GM18909 (cell line): ENCODE results near the gene HPSE2.
"Not testable (repeated sequence)": the region's sequence is repeated elsewhere in the genome, so short reads cannot be mapped to it uniquely, and the experiment has no call there.

Source experiments
- ATAC-seq: cut with Tn5 transposase; IDR thresholded peaks from one replicate; pipeline ENCODE4 v1.9.1; 2021; ENCODE audit warnings: mild to moderate bottlenecking; ENCODE audit not compliant: unreplicated experiment, poor library complexity

The HPSE2 gene

DNA sequence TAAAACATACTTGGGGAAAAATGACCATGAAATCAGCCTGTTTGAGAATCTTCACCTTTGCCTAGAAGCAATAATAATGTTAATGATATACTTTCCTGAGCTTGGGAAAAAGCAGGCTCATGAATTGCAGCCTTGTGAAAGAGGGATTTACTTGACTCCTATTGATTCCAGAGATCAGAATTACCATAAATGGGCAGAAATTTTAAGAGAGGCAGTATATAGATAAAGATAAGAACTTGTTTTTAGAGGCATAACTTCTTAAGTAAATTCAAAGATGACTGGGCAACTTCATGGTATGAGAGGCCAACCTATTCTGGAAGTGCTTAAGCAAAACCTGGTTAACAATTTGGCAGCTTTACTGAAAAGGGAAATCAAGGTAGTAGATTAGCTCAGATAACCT is 225.4 kb downstream of the HPSE2 start:
- no peak for ATAC-seq

GRCh38 chr10:99008054-99008453 is 227.6 kb downstream of the HPSE2 start:
- ATAC-seq = no peak

GRCh38 chr10:99007457-99007856 is 228.2 kb downstream of the HPSE2 start:
- ATAC-seq = no peak

DNA sequence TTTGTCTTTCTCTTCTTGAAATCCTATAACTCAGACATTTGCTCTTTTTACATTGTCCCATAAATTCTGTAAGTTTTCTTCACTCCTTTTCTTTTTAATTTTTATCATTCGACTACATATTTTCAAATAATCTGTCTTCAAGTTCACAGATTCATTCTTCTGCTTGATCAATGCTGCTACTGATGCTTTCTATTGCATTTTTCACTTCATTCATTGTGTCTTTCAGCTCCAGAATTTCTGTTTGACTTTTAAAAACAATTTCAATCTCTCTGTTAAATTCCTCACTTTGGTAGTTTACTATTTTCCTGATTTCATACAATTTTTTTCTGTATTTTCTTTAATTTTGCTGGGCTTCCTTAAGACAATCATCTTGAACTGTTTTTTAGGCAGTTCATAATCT is 230.4 kb downstream of the HPSE2 start:
- no peak for ATAC-seq

DNA sequence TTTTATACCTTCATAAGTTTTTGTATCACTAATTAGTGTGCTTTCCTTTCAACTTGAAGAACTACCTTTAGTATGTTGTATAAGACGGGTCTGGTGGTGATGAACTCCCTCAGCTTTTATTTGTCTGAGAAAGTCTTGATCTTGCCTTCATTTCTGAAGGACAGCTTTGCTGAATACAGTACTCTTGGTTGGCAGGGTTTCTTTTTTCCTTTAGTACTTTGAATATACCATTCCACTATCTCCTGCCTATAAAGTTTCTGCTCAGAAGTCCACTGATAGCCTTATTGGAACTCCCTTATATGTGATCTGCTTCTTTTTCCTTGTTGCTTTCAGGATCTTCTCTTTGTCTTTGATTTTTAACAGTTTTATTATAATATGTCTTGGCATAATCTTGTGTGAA is 230.9 kb downstream of the HPSE2 start:
- ATAC-seq = no peak

DNA sequence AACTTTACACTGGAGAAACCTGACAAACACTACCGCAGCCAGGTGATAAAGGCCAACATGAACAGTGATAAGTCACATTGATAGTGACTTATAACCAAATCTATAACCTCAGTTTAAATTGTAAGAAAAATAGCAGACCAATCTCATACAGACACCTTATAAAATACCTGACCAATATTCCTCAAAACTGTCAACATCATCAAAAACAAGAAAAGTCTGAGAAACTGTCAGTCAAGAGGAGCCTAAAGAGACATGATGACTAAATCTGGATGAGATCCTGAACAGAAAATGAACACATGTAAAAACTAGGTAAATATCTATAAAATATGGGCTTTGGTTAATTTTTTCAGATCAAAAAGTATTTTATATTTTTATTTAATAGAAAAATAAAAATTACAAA is 233.3 kb downstream of the HPSE2 start:
- ATAC-seq = no peak

- ATAC-seq = no peak
These were observed 238.1 kb downstream of the HPSE2 start for GRCh38 chr10:98997596-98997995.

GRCh38 chr10:98994030-98994429 is 241.6 kb downstream of the HPSE2 start:
- no peak for ATAC-seq

DNA sequence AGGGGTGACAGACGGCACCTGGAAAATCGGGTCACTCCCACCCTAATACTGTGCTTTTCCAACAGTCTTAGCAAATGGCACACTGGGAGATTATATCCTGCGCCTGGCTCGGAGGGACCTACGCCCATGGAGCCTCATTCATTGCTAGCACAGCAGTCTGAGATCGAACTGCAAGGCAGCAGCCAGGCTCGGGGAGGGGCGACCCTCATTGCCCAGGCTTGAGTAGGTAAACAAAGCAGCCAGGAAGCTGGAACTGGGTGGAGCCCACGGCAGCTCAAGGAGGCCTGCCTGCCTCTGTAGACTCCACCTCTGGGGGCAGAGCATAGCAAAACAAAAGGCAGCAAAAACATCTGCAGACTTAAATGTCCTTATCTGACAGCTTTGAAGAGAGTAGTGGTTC is 251.9 kb downstream of the HPSE2 start:
- not testable (repeated sequence) for ATAC-seq

GRCh38 chr10:98980353-98980752 is 255.3 kb downstream of the HPSE2 start:
- ATAC-seq = no peak

DNA sequence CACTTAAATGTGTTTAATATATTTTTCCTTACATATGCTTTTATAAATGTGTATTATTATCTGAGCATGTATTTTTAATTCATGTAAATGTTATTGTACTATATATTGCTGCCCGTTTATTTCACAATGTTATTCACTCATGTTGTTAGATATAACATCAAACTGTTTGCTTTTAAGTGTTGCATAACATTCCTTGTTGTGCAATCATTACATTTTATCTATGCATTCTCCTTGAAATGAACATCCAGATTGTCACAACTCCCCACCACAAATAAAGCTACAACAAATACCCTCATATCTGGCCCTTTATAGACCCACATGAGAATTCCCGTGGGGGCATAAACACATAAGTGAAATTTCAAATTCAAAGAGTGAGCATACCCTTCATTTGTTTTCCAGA is 264.2 kb downstream of the HPSE2 start:
- ATAC-seq = no peak

DNA sequence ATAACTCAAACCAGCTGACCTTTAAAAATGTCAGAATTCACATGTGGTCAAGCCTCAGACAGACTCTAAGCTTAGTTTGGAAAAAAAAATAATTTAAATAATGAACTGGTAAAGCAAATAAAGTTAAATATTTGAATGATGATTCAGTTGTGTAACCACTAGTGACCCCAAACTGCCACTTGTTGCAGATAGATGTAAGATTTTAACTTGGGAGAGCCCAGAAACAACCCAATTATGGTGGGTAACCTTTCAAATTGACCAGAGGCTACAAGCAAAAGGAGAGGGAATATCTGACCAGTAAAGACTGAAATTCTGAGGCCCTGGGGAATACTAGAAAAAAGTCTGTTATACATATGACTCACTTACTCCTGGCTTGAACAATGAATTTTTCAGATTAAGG is 268.1 kb downstream of the HPSE2 start:
- ATAC-seq = no peak

- no peak for ATAC-seq
These were observed 272.0 kb downstream of the HPSE2 start for GRCh38 chr10:98963608-98964007.

GRCh38 chr10:98959379-98959778 is 276.3 kb downstream of the HPSE2 start:
- no peak for ATAC-seq

DNA sequence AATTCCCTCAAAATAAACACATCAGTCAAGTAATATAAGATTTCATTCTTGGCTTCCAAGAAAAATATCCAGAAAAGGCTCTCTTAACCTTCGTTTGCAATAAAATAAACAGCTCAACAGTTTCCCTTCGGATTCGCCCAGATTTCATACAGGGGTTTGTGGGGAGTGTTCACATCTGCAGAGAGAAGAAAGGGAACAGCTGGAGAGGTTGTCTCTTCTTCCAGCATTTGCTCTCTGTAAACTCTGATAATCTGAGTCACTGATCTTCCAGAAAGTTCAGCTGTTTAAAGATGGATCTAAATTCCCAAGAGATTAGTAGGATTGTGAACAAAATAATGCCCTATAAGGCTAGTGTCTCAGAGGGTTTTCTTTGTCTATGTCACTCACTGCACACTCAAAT is 277.9 kb downstream of the HPSE2 start:
- ATAC-seq = no peak

DNA sequence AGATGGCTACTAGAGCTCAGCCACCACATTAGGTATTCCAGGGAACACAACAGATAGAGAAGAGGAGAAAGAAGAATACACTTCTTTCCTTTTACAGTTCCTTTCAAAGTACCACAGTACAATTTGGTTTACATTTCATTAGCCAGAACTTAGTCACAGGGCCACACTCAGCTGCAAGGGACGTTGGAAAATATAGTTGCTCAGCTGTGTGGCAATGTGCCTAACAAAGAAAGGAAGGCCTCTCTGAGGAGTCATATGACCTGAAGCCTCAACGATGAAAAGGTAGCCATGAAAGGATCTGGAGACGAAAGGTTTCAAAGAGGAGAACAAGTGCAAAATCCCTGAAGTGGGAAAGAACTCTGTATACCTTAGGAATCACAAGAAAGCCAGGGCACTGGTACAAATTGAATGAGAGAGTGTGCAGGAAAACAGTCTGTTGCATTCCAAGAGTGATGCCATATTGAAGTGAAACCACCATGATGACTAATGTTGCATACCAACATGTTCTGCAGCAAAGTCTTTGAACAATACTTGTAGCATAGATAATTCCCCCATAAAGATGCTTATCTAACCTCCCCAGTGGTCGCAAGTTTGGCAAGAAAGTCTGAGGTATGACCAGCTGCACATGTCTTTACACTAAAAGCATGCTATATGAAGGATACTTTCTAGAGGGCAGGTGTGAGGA is 278.9 kb downstream of the HPSE2 start:
- no peak for ATAC-seq

DNA sequence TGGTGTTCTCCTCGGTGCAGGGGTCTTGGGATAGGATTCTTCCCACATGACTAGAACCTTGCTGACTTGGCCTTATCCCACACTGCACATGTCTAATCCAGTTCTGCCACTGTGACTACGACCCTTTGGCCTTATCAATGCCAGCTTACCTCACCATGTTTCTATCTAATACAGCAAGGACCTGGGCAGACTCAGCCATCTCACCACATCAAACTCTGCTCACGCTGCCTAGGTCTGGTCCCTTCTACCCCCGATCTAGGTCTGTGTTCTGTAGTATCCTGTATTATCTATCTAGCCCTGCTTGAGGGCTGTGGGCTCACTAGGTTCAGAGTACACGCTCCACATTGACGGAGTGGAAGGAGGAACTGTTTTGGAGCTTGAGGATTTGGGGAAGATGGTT is 282.4 kb downstream of the HPSE2 start:
- no peak for ATAC-seq

GRCh38 chr10:98951269-98952000 is 284.2 kb downstream of the HPSE2 start:
- no peak for ATAC-seq

DNA sequence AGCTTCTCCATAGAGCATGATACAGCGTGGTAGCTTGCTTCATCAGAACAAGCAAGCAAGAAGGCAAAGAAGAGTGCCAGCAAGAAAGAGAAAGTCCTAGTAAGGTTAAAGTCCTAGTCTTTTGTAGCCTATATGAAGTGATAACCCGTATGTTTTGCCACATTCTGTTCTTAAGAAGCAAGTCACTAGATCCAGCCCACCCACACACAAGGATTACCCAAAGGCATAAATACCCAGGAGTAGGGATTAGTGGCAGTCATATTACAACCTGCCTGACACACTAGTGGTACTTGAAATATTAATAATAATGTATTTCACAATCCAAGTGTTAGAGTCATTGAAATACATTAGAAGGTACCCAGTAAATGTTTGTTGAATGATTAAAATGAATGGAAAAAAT is 285.5 kb downstream of the HPSE2 start:
- ATAC-seq = no peak

- ATAC-seq = no peak
These were observed 286.3 kb downstream of the HPSE2 start for GRCh38 chr10:98949306-98949705.

- ATAC-seq = no peak
These were observed 292.0 kb downstream of the HPSE2 start for GRCh38 chr10:98943681-98944080.

DNA sequence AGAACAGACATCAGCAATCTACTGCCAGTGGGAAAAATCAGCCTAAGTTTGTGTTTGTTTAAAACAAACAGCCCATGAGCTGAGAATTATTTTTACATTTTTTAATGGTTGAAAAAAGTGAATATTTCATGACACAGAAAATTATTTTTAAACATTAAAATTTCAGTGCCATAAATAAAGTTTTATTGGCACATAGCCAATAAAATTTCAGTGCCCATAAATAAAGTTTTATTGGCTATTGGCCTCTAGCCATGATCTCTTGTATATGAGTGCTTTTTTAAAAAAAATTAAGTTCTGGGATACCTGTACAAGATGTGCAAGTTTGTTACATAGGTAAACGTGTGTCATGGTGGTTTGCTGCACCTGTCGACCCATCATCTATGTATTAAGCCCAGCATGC is 305.9 kb downstream of the HPSE2 start:
- ATAC-seq = no peak
